SIG-M5 (cell line): ENCODE data around the gene DENND2D.

Experiments
- DNase-seq: peaks from one replicate; lab custom pipeline; 2025; lab: John Stamatoyannopoulos, UW

DENND2D gene

DNA sequence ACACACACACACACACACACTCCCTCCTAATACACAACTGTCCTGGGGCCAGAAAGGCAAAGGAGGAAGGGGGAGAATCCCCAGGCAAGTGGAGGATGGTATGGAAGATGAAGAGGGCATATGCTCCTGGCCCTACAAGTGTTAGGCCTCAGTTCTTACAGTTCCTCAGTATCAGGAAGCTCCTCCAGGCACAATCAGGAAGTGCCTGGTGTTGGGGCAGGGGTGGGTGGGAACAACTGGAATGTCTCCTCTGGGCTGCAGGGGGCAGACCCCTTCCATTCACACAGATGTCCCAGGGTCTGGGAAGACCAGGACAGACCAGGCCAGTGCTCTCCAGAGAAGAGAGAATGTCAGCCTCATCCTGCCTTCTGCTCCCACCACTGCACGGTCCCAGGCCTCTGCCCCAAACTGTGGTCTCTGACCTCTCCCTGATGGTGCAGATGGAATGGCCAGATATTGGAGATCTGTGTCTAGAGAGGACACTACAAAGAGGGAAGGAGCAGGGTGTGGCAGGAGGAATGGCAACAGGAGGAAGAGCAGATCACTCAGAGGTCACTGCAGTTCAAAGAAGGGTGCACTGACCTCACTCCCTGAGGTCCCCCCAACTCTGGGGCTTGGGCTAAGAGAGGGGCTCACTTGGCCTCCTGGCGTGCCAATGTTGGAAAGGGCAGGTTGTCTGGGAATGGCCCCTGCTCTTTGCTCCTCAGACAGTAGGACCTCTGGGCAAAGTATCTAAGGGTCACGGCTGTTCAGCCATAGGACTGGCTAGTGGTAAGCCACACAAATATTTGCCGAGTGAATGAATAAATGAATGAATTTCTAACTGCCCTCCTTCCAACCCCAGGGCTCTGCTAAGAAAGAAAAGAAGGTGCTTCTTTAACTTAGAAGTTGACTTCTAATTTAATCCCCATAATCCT lies 2.5 kb upstream of the DENND2D start:
- no peak for DNase-seq

DNA sequence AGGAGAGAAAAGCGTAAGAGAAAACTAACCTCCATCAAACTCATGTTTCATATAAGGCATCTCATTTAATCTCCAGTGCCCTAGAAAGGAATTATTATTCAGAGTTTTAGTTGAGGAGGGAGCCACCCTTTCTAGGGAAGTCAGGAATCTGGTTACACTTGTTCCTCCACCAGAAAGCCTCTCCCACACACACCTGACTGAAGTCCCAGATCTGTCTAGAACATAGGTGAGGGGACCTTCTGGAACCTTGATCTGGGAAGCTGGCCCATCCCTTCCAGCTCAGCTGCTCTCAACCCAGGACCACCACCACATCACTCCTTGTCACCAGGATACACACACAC lies 1.9 kb upstream of the DENND2D start:
- no peak for DNase-seq

DNA sequence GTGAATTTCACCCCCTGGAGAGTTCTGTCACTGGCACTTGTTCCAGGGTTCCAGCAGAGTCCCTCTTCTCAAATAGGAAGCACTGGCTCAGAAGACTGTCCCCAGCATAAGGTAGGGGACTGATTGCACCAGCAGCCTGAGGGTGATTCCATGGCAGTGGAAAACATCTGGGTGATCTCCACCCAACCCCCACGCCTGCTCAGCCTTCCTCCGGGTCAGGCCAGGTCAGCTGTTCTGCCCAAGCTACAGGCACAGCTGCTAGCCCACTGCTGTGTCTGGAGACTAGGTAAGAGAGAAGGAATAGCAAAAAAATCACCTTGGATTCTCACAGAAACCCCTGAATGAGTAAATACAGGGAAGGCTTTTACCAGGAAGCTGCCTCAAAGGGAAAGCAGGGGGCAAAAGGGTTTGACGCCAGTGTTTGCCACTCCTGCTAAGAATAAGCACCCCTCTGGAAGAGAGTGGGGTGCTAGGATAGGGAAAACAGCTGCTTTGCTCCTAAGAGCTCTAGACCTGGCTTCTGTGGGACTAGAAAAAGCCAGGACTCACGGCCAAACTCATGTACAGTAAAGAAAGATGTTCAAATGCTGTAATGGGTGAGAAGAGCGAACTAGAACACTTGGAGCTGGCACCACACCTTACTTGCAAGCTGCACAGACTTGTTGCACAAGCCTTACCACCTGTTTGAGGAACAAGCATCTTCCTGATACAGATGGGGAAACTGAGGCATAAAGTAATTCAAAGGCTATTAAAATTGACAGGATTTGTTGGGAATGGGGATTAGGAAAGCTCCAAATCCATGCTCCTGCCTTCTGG lies 1.0 kb upstream of the DENND2D start:
- no peak for DNase-seq

DNA sequence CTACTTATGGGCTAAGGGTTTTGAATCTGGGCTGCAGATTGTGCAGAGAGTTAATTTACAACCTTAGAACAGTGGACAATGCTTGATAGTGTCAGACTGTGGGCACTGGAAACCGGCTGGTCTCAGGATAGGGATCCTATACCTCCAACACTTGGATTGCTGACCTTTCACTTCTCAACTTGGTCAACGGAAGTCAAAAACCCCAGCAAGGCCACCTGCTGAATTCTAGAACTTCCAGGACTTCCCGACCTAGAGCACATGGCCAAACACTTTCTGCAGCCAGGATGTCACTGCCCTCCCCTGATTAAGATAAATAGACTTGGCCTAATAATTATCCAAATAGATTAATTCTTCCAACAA lies 336 bp upstream of the DENND2D start:
- no peak for DNase-seq

DNA sequence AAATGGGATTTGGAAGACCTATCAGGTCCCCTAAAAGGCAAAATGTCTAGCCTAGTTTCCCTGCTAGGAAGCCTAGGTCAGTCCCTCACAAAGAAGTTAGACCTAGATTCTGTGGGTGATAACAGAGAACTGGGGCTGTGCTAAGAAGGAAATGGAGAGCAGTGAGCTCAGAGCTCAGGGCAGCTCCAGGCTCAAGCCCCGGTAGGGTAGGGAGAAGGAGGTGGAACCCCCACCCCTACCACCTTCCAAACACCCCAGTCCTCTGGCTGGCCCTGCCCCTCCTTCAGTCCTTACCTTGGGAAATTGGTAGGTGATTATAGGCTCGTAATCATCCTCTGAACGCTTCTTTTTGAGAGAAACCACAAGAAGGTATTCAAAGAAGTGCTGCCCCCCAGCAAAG lies 1.1 kb downstream of the DENND2D start:
- DNase-seq, result no peak

DNA sequence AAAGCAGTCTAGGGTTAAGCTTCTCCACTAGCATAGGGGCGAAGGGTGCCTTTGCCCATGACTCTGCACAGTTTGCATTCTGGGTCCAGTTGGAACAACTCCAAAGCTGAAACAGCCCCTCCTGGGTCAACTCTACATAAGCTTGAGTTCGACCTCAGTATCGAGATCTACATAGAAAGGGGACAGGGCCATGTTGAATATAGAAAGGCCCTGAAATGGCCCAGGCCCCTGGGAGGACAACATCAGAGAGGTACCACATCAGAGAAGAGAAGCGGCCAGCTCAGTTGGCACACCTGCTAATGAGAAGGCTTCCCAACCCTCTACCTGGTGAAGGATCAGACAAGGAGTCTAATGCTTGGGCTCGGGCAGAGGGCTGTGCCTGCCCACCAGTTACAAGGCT lies 1.6 kb downstream of the DENND2D start:
- DNase-seq, result no peak

DNA sequence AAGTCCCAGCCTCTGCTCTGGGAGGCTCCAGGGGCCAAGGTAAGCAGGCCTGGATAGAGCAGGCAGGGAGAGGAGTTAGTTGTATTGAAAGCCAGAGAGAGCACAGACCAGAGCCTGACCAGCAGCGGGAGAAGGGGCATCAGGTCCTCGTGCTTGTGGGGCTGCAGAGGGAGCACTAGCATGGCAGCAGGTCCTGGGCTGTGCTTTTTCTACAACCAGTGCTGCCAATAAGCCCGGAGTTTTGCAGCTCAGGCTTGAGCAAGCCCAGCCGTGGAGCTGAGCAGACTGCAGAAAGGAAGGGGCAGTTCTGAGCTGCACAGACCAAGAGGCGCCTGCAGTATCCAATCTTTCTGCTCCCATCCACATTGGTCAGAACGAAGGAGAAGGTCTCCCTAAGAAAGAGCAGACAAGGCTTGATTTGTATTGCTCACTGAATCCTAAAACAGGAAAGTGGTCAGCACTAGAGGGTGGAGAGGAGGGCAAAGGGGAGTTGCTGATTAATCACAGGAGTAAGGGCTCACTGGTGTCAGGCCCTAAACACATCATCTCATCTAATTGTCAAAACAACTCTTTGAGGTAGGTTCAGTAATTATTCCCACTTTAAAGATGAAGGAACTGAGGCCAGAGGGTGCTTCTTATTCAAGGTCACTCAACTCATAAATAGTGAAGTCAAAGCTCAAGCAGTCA lies 2.7 kb downstream of the DENND2D start:
- DNase-seq, result no peak

DNA sequence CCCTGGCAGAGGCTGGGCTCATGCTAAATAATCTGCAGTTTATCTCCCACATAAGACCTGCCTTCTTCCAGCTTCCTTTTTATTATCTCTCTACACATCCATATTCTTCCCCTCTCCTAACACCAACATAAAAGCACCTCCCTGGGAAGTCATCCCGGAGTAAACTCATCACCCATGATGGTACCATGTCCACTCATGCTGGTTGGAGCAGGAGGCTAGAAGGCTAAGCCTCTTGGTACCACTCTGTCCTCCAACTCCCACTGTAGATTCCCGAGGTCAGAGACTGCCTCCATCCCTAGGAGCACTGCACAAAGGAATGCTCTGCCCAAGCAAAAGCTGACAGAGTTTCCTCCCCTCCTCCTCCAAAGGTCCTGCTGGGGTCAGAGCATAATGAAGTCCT lies 4.2 kb downstream of the DENND2D start:
- no peak for DNase-seq

DNA sequence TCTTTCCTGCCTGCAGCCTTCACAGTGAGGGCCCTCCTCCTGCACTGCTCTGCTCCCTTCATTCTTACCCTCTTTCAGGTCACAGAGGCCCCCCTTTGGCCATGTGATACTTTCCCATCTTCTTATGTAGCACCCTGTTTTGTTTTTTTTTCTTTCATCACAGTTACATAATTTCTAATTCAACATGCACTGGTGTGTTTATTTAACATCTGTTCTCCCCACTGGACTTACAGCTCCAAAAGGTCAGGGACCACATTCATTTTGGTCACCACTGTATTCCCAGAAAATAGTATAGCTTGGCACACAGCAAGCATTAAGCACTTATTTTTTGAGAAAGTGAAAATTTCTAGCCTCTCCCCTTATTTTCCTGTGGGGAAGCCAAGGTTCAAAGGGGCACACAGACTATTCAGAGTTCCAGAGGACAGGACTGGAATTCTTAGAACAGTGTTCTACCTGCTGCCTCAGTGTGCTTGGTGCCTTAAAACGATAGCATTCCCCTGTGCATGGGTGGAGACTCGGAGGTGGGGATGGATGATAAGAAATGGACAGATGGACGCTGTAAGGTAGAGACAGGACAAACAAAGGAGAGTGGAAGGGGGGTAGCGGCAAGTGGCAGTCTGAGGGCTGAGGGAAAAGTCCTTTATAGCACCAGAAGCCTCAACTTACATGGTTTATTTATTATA lies 5.3 kb downstream of the DENND2D start:
- no peak for DNase-seq

DNA sequence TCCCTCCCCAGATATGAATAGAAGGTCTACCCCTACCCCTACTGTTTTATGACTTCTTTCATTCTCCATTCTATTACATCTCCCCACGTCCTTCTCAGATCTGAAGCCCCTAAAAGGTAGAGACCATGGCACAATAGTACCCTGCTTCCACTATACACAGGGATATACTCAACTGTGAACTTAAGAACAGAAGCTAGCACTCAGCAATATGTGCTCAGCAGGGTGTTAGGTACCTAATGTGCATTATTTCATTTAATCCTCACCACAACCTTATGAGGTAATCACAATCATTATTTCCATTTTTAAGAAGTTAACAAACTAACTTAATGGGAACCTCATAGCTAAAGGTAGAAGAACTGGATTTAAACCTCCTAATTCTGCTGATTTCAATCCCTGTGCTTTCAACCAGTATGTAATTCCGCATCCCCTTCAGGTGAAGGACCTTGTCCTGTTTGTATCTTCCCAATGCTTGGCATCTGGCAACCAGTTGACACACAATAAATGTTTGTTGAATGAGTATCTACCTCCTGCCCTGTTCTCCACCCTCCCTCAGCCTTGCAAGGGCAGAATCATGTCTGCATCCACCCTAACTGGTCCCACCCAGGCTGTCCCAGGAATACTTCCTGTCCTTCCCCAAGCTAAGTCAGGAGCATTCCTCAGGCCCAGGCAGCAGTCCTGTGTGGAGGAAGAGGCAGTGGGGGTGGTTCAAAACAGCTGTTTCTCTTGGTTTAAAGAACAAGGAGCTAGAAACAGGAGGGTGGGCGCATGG lies 6.5 kb downstream of the DENND2D start:
- no peak for DNase-seq

DNA sequence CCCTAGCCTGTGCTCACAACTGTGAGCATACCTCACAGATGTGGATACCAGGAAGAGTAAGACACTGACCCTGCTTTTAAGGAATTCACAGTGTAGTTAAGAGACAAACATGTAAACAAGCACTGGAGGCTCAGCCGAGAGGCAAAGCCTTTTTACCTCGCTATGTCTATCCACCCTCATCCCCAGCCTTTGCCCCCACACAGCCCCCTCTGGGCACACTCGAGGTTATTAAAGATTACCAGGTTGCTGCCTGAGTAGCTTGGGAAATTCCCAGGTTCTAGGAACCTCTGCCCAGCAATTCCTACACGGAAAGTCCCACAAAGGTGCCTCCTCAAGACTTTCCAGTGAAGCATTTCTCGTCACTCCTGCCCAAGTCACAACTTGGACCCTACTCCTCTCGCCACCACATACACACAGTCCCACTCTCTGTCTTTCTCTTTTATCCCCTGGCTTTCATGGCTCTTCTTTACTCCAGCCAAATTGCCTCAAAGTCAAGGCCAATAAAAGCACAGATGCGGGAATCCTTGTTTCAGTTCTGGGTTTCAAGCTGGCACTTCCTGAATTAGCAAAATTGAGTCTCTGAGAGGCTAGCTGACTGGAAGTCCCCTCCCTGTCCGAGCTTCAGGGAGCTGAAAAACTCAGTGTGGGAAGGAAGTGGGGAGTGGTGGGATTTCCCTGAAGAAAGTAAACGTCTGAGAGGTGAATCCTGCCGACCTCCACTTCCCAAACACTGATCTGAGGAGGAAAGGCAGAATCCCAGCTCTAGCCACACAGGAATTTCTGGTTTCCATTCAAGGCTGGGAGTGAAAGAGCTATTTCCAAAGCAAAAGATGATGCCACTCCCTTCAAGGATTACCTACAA lies 7.6 kb downstream of the DENND2D start:
- no peak for DNase-seq

DNA sequence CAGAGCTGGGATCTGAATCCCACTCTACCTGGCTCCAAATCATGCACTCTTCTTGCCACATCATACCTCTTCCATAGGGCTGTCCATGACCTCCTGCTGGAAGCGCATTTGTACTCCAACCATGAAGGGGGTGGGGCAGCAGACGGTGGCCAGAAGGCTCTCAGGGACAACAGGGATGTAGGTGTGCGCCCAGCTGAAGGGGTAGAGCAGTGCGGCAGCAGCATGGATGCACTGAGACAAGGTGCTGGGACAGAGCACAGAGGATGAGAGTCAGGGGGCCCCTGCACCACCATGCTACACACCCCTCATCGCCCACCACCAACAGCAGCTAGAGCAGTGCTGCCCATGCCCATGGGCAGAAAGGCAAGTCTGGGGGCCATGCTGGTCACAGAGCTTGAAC lies 8.4 kb downstream of the DENND2D start:
- no peak for DNase-seq

DNA sequence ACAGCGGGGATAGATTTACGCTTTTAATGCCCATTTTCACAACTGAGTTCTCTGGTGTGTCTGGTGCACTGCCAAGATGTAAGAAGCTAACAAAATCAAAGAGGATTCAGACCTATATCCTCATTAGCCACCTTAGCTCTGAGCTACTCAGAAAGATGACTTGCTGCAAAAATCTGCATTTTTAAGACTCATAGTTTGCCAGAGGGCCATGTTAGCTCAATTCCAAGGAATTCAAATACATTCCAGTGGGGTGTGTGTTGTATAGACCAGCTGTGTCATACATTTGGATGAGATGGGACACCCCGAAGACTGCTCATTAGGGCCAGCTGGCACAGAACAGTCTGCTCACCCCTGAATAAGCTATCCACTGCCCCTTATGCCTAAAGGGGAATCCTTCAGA lies 8.9 kb downstream of the DENND2D start:
- no peak for DNase-seq

DNA sequence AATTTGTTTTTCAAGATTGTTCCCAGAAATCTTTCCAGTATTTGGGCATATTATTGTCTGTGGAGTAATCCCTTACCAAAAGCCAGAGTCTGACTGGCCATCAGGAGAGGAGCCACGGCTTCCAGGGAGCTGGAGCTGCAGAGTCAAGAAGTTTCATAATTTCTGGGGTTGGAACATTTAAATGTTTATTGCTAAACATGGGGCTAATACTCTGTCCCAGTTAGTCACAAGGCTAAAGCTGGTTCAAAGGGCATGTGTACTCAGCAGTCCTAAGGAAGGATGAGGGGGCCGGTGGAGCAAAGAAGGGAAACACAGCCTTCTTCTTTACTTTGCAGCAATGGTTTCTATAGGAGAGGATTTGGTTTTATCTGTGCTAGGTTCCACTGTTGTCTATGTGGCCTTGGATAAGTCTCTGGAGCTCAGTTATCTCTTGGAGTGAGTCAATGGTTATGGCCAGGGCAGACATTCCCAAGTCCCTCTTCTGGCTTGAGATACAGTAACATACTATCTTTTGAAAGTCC lies 9.5 kb downstream of the DENND2D start:
- DNase-seq, result no peak

DNA sequence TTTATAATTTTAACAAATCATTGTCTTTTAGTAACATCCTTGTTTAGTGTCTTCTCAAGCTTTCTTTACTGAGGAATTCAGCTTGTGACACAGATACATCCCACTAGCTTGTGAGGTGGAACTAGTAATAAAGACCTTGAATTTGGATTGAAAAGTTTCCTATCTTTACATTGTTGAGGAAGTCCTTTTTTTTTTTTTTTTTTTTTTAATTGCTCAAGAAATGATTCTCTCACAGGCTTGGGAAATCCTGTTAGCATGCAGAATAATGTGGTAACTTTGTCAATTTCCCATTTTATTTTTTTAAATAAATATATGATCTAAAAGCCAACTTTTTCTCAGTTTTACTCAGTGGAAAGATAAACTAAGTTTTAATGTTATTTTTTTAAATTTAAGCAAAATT lies 15.8 kb downstream of the DENND2D start:
- DNase-seq, result no peak

DNA sequence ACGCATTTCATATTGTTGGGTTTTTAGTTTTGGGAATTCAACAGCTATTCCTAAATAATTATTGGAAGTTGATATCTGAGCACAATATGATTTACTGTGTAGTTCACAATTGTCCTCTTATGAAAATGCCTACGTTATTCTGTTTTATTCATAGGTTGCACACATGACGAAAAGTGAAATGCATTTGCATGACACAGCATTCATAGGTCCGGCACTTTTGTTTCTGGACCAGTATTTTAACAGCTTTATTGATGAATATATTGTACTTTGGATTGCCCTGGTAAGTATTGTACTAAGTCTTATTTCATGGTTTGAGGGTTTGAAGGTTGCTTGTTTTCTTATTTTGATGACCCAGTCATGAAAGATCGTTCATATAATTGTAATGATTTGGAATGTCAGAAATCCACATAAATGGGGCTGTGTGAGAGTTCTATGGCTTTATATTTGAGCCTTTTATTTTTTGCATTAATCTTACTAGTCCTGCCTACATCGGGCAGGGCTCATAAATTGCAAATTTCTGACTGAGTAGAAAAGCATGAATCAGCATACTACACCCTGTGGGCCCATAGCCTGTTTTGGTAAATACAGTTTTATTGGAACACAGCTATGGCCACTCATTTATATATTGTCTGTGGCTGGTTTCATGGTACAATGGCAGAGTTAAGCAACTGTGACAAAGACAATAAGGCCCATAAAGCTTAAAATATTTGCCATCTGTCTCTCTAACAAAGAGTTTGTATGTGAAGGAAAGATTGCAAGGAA lies 17.0 kb downstream of the DENND2D start:
- no peak for DNase-seq

DNA sequence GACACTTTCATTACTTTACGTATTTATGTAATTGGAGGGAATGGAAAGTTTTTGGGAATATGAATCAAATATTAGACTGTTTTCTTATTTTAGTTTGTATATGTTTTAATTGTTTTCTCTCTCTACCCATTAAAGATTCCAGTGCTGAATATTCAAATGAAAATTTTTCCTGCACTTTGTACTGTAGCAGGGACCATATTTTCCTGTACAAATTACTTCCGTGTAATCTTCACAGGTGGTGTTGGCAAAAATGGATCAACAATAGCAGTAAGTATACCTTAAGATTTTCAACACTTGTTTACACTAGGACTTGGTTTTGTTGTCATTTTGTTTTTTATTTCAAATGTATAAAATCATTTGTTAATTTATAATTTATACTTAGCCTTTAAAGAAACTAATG lies 18.4 kb downstream of the DENND2D start:
- DNase-seq, result no peak

DNA sequence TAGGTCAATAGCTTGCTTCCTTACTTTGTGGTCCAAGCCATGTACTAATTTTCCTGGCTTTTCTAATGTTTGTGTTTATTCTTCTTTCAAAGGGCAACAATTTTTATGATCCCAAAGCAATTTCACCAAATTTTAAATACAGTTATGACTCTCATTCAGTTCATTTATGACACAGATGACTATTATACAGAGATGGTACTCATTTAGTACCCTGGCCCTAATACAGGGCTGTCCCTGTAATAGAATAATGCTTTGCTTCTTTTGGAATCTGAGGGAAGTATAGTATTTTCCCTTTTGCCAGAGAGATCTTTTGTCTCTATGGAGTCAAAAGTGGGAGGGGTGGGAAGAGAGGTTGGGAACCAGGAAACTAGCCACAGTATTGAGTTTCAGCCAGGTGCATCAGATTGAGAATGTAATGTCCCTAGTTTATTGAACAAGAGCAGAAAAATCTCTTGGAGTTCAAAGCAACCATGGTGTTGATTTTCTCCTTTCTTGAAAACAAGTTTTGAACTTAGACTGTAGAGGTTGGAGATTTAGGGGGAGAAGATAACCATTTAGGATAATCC lies 20.4 kb downstream of the DENND2D start:
- DNase-seq, result no peak

DNA sequence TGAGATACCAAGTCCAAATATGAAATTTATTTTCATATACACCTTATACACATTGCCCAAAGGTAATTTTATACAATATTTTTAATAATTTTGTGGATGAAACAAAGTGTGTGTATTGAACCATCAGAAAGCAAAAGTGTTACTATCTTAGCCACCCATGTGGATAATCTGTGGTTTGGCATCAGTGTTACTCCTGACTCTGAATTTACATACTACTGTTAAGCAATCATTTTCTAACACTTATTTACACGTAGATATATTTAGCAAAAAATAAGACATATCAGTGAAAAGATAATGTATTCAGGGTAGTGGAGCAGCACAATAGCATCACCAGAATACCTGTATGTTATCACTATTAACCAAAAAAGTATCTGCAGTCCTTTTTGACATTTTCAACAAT lies 23.8 kb downstream of the DENND2D start:
- DNase-seq, result no peak
